ENCODE measurements around the gene GLUD1.
"Not testable (repeated sequence)": the region's sequence is repeated elsewhere in the genome, so short reads cannot be mapped to it uniquely, and the experiment has no call there.

The GLUD1 gene

DNA sequence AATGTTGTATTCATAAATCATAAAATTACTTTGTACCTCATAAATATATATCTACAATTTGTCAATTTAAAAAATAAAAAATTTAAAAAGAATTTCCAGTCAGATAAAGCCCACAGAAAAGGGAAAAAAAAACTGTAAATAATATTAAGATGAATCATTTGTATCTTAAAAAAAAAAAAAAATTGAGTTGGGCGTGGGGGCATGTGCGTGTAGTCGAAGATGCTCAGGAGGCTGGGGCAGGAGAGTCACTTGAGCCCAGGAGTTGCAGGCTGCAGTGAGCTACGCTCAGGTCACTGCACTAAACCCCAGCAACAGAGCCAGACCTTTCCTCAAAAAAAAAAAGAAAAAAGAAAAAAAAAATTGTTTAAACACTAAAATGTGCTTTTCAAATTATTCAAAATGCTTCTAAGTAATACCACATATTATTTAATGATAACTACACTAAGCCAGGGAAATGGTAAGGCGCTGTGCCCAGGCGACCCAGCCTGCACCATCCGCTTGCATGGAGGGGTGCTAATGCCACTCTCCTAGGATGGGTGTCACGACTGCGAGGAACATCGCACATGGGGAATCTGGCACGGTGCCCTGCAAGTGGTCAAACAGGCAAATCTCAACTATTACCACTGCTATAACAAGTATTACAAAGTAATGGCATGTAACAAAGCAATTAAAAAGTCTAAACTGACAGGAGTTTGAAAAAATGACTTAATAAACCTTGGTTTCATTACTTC lies 15.4 kb downstream of the GLUD1 start:
- no peak for DNase-seq (ENCODE audit: extremely low read depth, low read depth)
- TF ChIP-seq, protein P1, sequence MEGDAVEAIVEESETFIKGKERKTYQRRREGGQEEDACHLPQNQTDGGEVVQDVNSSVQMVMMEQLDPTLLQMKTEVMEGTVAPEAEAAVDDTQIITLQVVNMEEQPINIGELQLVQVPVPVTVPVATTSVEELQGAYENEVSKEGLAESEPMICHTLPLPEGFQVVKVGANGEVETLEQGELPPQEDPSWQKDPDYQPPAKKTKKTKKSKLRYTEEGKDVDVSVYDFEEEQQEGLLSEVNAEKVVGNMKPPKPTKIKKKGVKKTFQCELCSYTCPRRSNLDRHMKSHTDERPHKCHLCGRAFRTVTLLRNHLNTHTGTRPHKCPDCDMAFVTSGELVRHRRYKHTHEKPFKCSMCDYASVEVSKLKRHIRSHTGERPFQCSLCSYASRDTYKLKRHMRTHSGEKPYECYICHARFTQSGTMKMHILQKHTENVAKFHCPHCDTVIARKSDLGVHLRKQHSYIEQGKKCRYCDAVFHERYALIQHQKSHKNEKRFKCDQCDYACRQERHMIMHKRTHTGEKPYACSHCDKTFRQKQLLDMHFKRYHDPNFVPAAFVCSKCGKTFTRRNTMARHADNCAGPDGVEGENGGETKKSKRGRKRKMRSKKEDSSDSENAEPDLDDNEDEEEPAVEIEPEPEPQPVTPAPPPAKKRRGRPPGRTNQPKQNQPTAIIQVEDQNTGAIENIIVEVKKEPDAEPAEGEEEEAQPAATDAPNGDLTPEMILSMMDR (IDR thresholded peaks at IDR 0.05; ENCODE audit: low read depth, low read length, missing control alignments) = no peak
- H3K4me3 ChIP-seq (replicated peaks; ENCODE audit: low read depth, low read length) = no peak overlapping the region

DNA sequence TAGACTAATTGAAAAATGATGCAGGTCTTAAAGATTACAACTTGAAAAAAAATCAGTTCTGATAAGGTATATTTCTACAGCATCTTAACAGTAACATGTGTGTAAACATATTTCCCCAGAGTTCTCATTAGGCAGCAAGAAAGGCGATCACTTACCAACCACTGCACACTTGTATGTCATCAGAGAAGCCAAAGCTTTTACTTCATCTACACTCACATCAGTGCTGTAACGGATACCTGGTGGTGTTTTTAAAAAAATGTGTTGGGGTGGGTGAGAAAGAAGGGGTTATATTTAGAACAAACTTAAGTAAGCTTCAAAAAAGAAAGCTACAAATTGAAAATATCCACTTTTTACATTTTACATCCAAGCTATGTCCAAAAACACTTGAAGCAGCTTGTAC lies 18.2 kb downstream of the GLUD1 start:
- H3K4me3 ChIP-seq (replicated peaks; ENCODE audit: low read depth, low read length); DNase-seq (ENCODE audit: extremely low read depth, low read depth): not testable (repeated sequence)

DNA sequence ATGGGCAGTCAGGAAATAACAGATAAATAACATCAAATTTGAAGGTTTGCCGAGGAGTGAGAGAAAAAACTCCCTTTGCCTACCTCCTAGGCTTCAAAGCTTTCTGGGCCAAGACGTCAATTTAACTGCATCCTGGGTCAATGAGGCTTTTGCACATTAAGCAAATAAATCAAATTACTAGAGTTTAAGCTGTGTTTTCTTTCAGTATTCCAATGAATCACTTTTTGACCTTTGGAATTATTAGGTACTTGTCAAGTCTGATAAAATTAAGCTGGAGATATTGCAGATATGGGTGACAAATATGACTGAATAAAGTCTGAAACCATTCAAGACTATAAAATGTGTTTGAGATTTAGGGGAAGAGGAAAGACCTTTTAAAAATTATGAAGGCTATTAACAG lies 22.2 kb downstream of the GLUD1 start:
- H3K4me3 ChIP-seq (replicated peaks; ENCODE audit: low read depth, low read length) = no peak overlapping the region
- TF ChIP-seq, protein P1 (IDR thresholded peaks at IDR 0.05; ENCODE audit: low read depth, low read length, missing control alignments) = no peak
- no peak for DNase-seq (ENCODE audit: extremely low read depth, low read depth)

DNA sequence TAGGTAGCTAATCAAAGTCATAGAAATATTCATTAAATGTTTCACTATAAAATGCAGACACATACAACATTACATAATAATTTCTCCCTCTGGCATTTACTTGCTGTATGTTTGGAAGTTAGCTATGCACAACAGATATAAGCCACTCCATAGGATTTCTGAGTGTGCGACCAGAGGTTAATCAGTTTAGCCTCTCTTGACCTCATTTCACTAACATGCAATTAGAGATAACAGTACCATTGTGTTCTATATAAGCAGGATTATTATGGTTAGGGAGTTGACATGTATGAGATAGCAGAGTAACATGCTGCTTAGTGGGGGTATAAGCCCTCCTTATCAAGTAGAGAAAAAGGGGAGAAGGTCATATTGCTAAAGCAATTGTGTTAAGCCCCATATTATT lies 26.4 kb downstream of the GLUD1 start:
- TF ChIP-seq, protein P1 (IDR thresholded peaks at IDR 0.05; ENCODE audit: low read depth, low read length, missing control alignments) = no peak
- no peak for DNase-seq (ENCODE audit: extremely low read depth, low read depth)
- H3K4me3 ChIP-seq (replicated peaks; ENCODE audit: low read depth, low read length) = no peak overlapping the region

DNA sequence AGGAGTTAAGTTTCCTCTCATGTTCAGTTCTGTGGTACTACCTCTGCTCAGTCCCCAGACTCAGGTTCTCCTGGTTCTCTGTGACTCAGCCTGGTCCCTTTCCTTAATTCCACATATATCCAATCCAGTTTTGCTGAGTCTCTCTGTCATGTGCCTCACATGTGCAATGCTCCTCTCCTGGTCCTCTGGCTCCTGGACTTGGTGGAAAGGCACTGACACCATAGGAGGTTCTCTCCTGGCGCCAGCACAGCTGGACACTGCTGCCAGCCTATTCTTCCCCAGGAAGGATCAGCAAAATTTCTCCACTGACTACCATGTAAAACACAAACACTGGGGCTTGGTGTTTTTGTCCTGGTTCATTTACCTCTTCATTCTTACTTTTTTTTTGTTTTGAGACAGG lies 27.8 kb downstream of the GLUD1 start:
- no peak overlapping the region for H3K4me3 ChIP-seq (replicated peaks; ENCODE audit: low read depth, low read length)
- DNase-seq (ENCODE audit: extremely low read depth, low read depth) = no peak
- TF ChIP-seq, protein P1 (IDR thresholded peaks at IDR 0.05; ENCODE audit: low read depth, low read length, missing control alignments) = no peak

DNA sequence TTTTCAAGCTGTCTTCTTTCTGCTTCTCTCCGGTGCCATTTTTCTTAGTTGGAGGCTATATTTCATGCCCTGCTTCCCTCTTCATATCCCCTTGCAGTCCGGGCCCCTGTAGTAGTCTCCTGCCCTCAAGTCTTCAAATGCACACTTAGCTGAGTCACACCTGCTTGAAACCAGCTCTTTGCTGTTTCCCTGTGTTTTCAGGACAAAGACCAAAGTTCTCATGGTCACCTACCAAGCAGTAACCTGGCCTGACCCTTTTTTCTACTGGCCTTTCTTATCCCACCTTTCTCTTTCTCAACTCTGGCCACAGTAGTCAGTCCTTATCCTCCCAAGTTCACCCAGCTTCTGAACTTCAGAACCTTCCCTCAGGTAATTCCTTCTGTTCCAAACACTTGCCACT lies 28.5 kb downstream of the GLUD1 start:
- no peak overlapping the region for H3K4me3 ChIP-seq (replicated peaks; ENCODE audit: low read depth, low read length)
- TF ChIP-seq, protein P1 (IDR thresholded peaks at IDR 0.05; ENCODE audit: low read depth, low read length, missing control alignments) = no peak
- DNase-seq (ENCODE audit: extremely low read depth, low read depth) = no peak

DNA sequence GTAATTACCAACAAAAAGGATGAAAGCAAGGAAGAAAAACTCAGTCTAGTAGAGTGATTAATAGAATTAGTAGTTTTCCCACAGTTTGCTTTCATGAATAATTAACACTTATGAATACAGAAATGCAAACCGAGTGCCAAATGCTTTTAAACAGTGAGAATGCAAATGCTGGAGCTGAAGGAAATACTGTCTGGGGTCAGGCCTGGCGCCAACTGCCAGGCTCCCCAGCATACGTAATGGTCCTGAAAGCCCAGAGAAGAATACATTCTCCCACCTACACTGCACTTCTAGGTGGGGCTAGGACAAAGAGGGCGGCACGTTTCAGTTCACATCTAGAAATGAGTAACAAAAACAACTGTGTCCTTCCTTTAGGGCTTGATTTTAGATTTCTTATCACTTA lies 30.0 kb downstream of the GLUD1 start:
- no peak overlapping the region for H3K4me3 ChIP-seq (replicated peaks; ENCODE audit: low read depth, low read length)
- no peak for DNase-seq (ENCODE audit: extremely low read depth, low read depth)
- TF ChIP-seq, protein P1 (IDR thresholded peaks at IDR 0.05; ENCODE audit: low read depth, low read length, missing control alignments) = no peak
